ENCODE measurements around the gene L3MBTL1. TPM values are rescaled to one million over a fixed set of nuclear protein-coding genes. Genes with fewer than 3 reads are reported as not detected.

Gene L3MBTL1
- total RNA-seq, 1 experiment from 2014 or later = 21.6 TPM

DNA sequence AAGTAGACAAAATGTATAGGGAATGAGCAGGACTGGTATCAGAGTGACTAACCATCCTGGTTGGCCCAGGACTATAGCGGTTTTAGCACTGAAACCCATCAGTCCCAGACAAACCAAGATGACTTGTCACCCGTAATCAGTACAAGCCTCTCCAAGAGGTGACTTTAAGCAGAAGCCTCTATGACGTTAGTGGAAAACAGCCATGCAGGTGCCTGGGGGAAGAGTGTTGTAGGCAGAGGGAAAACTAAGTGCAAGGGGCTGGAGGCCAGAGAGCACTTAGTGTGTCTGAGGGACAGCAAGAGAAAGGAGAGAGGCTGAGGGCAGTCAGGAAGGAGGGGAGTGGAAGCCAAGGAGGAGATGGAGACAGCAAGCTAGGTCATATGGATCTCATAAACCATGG lies 53.5 kb downstream of the L3MBTL1 start:
- intact Hi-C loops (cut with micrococcal nuclease) = no loop called here
- H3K4me3 ChIP-seq (replicated peaks in 1 of 2; ENCODE audit: low read depth in 1 of 2, low read length in 2 of 2) = no peak overlapping the region
- peaks cover 10 to 20% of the 10 kb centered on the region in 2 experiments for H3K4me1 ChIP-seq (ENCODE audit: control insufficient read depth in 1 of 2, insufficient read depth in 2 of 2, low read length in 2 of 2)
- CTCF ChIA-PET = no interaction called here
- TF ChIP-seq POLR2A (IDR thresholded peaks at IDR 0.05; ENCODE audit: borderline replicate concordance, extremely low read depth, insufficient read depth, insufficient read length) (no peak), EGR1 (IDR thresholded peaks at IDR 0.05; ENCODE audit: low read depth) (no peak), JUND (IDR thresholded peaks at IDR 0.05) (no peak), ZBTB33 (IDR thresholded peaks at IDR 0.05; ENCODE audit: extremely low read depth, insufficient replicate concordance, low read length) (no peak), YY1 (IDR thresholded peaks at IDR 0.05; ENCODE audit: extremely low read depth, insufficient replicate concordance, low read depth, low read length) (no peak), FOSL1 (IDR thresholded peaks at IDR 0.05; ENCODE audit: low read depth) (no peak), EZH2phosphoT487 (IDR thresholded peaks at IDR 0.05; ENCODE audit: borderline replicate concordance) (no peak), EZH2 (IDR thresholded peaks at IDR 0.05) (no peak), CBX3 (IDR thresholded peaks at IDR 0.05; ENCODE audit: low read depth) (no peak)
- TF ChIP-seq, protein P1, sequence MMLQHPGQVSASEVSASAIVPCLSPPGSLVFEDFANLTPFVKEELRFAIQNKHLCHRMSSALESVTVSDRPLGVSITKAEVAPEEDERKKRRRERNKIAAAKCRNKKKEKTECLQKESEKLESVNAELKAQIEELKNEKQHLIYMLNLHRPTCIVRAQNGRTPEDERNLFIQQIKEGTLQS (IDR thresholded peaks at IDR 0.05) = no peak
- BruUV-seq (replicated peaks) = no TSS peak
- no peaks in the 10 kb centered on the region for H3K27me3 ChIP-seq (ENCODE audit: insufficient read depth, low read length)
- ATAC-seq (no peak), DNase-seq (ENCODE audit: low read depth, low spot score) (no peak)
- no peaks in the 10 kb centered on the region for H3K36me3 ChIP-seq (ENCODE audit: control insufficient read depth in 1 of 2, insufficient read depth in 2 of 2, low read length in 2 of 2)
- H3K27ac ChIP-seq (ENCODE audit: low read depth, low read length) = no peak overlapping the region
- H3K9ac ChIP-seq (ENCODE audit: low read length) = no peak overlapping the region
- H3K79me2 ChIP-seq (ENCODE audit: insufficient read depth, low read length) = no peaks in the 10 kb centered on the region
- no peaks in the 10 kb centered on the region for H4K20me1 ChIP-seq (ENCODE audit: insufficient read depth)
- POLR2A ChIA-PET = no interaction called here
- no peak overlapping the region for H3K4me2 ChIP-seq (ENCODE audit: low read length)
- RAD21 ChIA-PET (ENCODE audit: low non-redundant PET in 1 of 2, low total read pairs in 2 of 2, uncharacterized antibody in 2 of 2, unreplicated experiment in 2 of 2) = no interaction called here
- no peaks in the 10 kb centered on the region for H3K9me2 ChIP-seq (ENCODE audit: insufficient read depth)
- H3K9me3 ChIP-seq (ENCODE audit: control insufficient read depth in 1 of 2, insufficient read depth in 1 of 2, low read depth in 1 of 2, low read length in 2 of 2) = no peaks in the 10 kb centered on the region
- no peak overlapping the region for H2AFZ ChIP-seq (ENCODE audit: low read depth, low read length, poor library complexity, severe bottlenecking)

Data from HCT116 (cell line).